IMR-90 (cell line): ENCODE measurements around the gene RNF144A. TPM values are rescaled to one million over a fixed set of nuclear protein-coding genes. Genes with fewer than 3 reads are reported as not detected.

Experiments used
- ATAC-seq: fragments of 200-7000 bp; cut with Tn5 transposase; 2 replicates; pipeline ENCODE4 v1.9.1; 2020; ENCODE audit warnings: low read depth, mild to moderate bottlenecking, moderate library complexity
- BruUV-seq: library from RNA; stranded (reverse); fragments of 400-500 nt; replicated peaks from 2 replicates; lab custom pipeline; 2021; lab: Mats Ljungman, UMichigan
- CTCF ChIA-PET: fragments of 300-600 bp; formaldehyde crosslinking; extraction: SDS; loops from one replicate; lab custom pipeline; 2021; ENCODE audit warnings: antibody characterized with exemption; lab: Yijun Ruan, JAX
- POLR2A ChIA-PET: fragments of 300-600 bp; sonication (Branson Sonifier 250); formaldehyde crosslinking; loops from one replicate; lab custom pipeline; 2022; ENCODE audit warnings: antibody characterized with exemption; ENCODE audit not compliant: unreplicated experiment; lab: Charles Lee
- DNase-seq: peaks from one replicate; pipeline ENCODE4 v3.0.0; 2013
- H2AFZ ChIP-seq: replicated peaks from 2 replicates; pipeline ENCODE3; 2013; ENCODE audit warnings: low read length, mild to moderate bottlenecking; ENCODE audit not compliant: poor library complexity
- H2AK5ac ChIP-seq: 2 replicates; pipeline ENCODE4 v1.6.1; 2013; ENCODE audit warnings: low read depth, low read length, inconsistent platforms
- H2AK9ac ChIP-seq: replicated peaks from 2 replicates; pipeline ENCODE3; 2013; ENCODE audit warnings: mild to moderate bottlenecking, low read depth, low read length, moderate library complexity; ENCODE audit not compliant: poor library complexity
- H2BK120ac ChIP-seq: 2 replicates; pipeline ENCODE4 v1.6.1; 2013; ENCODE audit warnings: low read depth, low read length, inconsistent platforms
- H2BK15ac ChIP-seq: 3 replicates; pipeline ENCODE4 v1.6.1; 2013; ENCODE audit warnings: low read depth, low read length, inconsistent platforms
- H2BK20ac ChIP-seq: 2 replicates; pipeline ENCODE4 v1.6.1; 2013; ENCODE audit warnings: low read depth, mild to moderate bottlenecking, inconsistent platforms, low read length, moderate library complexity
- H2BK5ac ChIP-seq: 2 replicates; pipeline ENCODE4 v1.6.1; 2013; ENCODE audit warnings: mild to moderate bottlenecking, low read depth, low read length, inconsistent platforms; ENCODE audit not compliant: poor library complexity, severe bottlenecking
- H3K14ac ChIP-seq: replicated peaks from 2 replicates; pipeline ENCODE4 v1.6.1; 2013; ENCODE audit warnings: low read depth, low read length, inconsistent platforms
- H3K18ac ChIP-seq: 2 replicates; pipeline ENCODE4 v1.6.1; 2013; ENCODE audit warnings: low read depth, low read length, control low read depth
- H3K23ac ChIP-seq: 2 replicates; pipeline ENCODE4 v1.6.1; 2013; ENCODE audit warnings: low read depth, low read length, inconsistent platforms
- H3K27ac ChIP-seq: 2 replicates; pipeline ENCODE4 v1.5.1; 2013; ENCODE audit warnings: mild to moderate bottlenecking, control low read depth, low read length; ENCODE audit not compliant: insufficient read depth
- H3K27me3 ChIP-seq: 2 replicates; pipeline ENCODE4 v1.6.1; 2013; ENCODE audit warnings: low read length; ENCODE audit not compliant: control insufficient read depth, insufficient read depth
- H3K36me3 ChIP-seq: 2 replicates; pipeline ENCODE4 v1.6.1; 2013; ENCODE audit warnings: low read length, mixed read lengths; ENCODE audit not compliant: control insufficient read depth, insufficient read depth
- H3K4ac ChIP-seq: 2 replicates; pipeline ENCODE4 v1.6.1; 2013; ENCODE audit warnings: low read depth, low read length, inconsistent platforms
- H3K4me1 ChIP-seq: 2 replicates; pipeline ENCODE4 v1.6.1; 2013; ENCODE audit warnings: low read length, mixed read lengths; ENCODE audit not compliant: control insufficient read depth, insufficient read depth
- H3K4me2 ChIP-seq: 2 replicates; pipeline ENCODE4 v1.6.1; 2013; ENCODE audit warnings: low read depth, mild to moderate bottlenecking, control low read depth, low read length, moderate library complexity
- H3K4me3 ChIP-seq: 2 replicates; pipeline ENCODE4 v1.5.1; 2013; ENCODE audit warnings: low read depth, mild to moderate bottlenecking, control low read depth, low read length, moderate library complexity; ENCODE audit not compliant: insufficient read depth
- H3K56ac ChIP-seq: 2 replicates; pipeline ENCODE4 v1.6.1; 2013; ENCODE audit warnings: low read length, inconsistent platforms; ENCODE audit not compliant: insufficient read depth; ENCODE audit errors: extremely low read depth
- H3K79me1 ChIP-seq, 2 experiments: 2 replicates each; pipeline ENCODE4 v1.6.1; 2013; ENCODE audit warnings: low read length in 2 of 2, inconsistent platforms in 1 of 2, low read depth in 1 of 2
- H3K9ac ChIP-seq: 2 replicates; pipeline ENCODE4 v1.6.1; 2013; ENCODE audit warnings: low read depth, low read length, control low read depth
- H3K9me1 ChIP-seq: 2 replicates; pipeline ENCODE4 v1.6.1; 2013; ENCODE audit warnings: low read length, inconsistent platforms; ENCODE audit not compliant: insufficient read depth
- H3K9me3 ChIP-seq: 2 replicates; pipeline ENCODE4 v1.6.1; 2013; ENCODE audit warnings: low read length; ENCODE audit not compliant: control insufficient read depth, insufficient read depth
- H4K20me1 ChIP-seq: 2 replicates; pipeline ENCODE4 v1.6.1; 2013; ENCODE audit warnings: low read length, inconsistent platforms; ENCODE audit not compliant: insufficient read depth
- H4K5ac ChIP-seq: 2 replicates; pipeline ENCODE4 v1.6.1; 2013; ENCODE audit warnings: mild to moderate bottlenecking, low read depth, low read length, control low read depth
- H4K8ac ChIP-seq, 2 experiments: 2 replicates each; pipeline ENCODE4 v1.6.1; 2013; ENCODE audit warnings: low read depth in 2 of 2, low read length in 2 of 2, control low read depth in 1 of 2, inconsistent platforms in 1 of 2
- H4K91ac ChIP-seq: 2 replicates; pipeline ENCODE4 v1.6.1; 2013; ENCODE audit warnings: low read depth, low read length, inconsistent platforms; ENCODE audit not compliant: insufficient read depth
- CEBPB ChIP-seq: IDR thresholded peaks from 2 replicates; pipeline ENCODE4 v1.6.1; 2012; ENCODE audit warnings: low read depth, low read length, improper control_type of control experiment
- MAFK ChIP-seq: IDR thresholded peaks from 2 replicates; pipeline ENCODE4 v1.6.1; 2012; ENCODE audit warnings: low read depth, low read length, improper control_type of control experiment
- POLR2A ChIP-seq: IDR thresholded peaks from 2 replicates; pipeline ENCODE4 v1.6.1; 2012; ENCODE audit warnings: mild to moderate bottlenecking, low read depth, low read length
- USF2 ChIP-seq: fragments of 150-350 bp; IDR thresholded peaks from 2 replicates; pipeline ENCODE4 v1.6.1; 2017; ENCODE audit warnings: mild to moderate bottlenecking, antibody characterized with exemption, low read length, low read depth
- WGBS, 2 experiments: methylation state at CpG; one replicate each; pipeline versions ENCODE4 v1.1.5 to v1.1.7; 2013; ENCODE audit warnings: missing lambda C conversion rate in 2 of 2; ENCODE audit not compliant: insufficient read length in 1 of 2; ENCODE audit errors: extremely low coverage in 2 of 2; 5-methylcytosine and 5-hydroxymethylcytosine counted together
- dilution Hi-C: fragments of 300-500 bp; cut with HindIII; formaldehyde crosslinking; loops from one replicate; pipeline ENCODE4 v1.14.3; 2018; ENCODE audit warnings: low sequenced_read_pairs; ENCODE audit not compliant: unreplicated experiment
- in situ Hi-C: fragments of 300-500 bp; cut with MboI; formaldehyde crosslinking; loops from 3 replicates; pipeline ENCODE4 v1.14.3; 2019; ENCODE audit warnings: low sequenced_read_pairs, inconsistent platforms, mixed read lengths
- intact Hi-C: fragments of 100-400 bp; cut with micrococcal nuclease; formaldehyde crosslinking; loops from 2 replicates; pipeline ENCODE4 v1.10.0; 2022
- polyA plus RNA-seq, 3 experiments: library from polyadenylated mRNA; depleted of rRNA; stranded (reverse); fragments of >200 nt; gene quantifications; 2 replicates each; pipeline ENCODE4 v1.2.3, GENCODE V29; 2012; ENCODE audit warnings: low replicate concordance in 1 of 3
- total RNA-seq: library from RNA; depleted of rRNA; stranded (reverse); fragments of >200 nt; gene quantifications from 2 replicates; pipeline ENCODE4 v1.2.3, GENCODE V29; 2012

Gene RNF144A
- total and polyA plus RNA-seq, 2 of the 4 experiments (the other 2 are of a cell fraction) = 0.18 to 0.26 TPM

- Histone ChIP-seq H3K23ac (no peak overlapping the region), H3K9ac (no peak overlapping the region), H3K4me2 (no peak overlapping the region), H4K5ac (no peak overlapping the region), H3K9me1 (no peaks in the 10 kb centered on the region), H2BK20ac (no peak overlapping the region), H3K36me3 (no peaks in the 10 kb centered on the region), H4K20me1 (no peaks in the 10 kb centered on the region), H3K4me1 (no peaks in the 10 kb centered on the region), H3K4me3 (no peak overlapping the region), H3K56ac (no peak overlapping the region), H2AFZ (no peak overlapping the region), H3K27me3 (no peaks in the 10 kb centered on the region), H3K9me3 (no peaks in the 10 kb centered on the region), H2AK5ac (no peak overlapping the region), H3K4ac (no peak overlapping the region), H2BK120ac (no peak overlapping the region), H2AK9ac (no peak overlapping the region), H3K27ac (no peak overlapping the region), H4K91ac (no peak overlapping the region), H3K18ac (no peak overlapping the region), H2BK15ac (no peak overlapping the region), H3K79me1 (no peaks in the 10 kb centered on the region), H2BK5ac (no peak overlapping the region), H3K14ac (no peak overlapping the region), H4K8ac (no peak overlapping the region)
- POLR2A ChIA-PET = no interaction called here
- TF ChIP-seq USF2 (no peak), CEBPB (no peak), POLR2A (no peak), MAFK (no peak)
- dilution Hi-C loops (no loop called here), intact Hi-C loops (no loop called here), in situ Hi-C loops (no loop called here)
- WGBS, 2 experiments = no CpG with 5 or more reads among the region's 3 CpGs
- no peak for ATAC-seq
- CTCF ChIA-PET = no interaction called here
- DNase-seq = no peak
- BruUV-seq = no TSS peak
These were observed 86.7 kb downstream of the RNF144A start for GRCh38 chr2:7003895-7004294.
